Vagina (tissue), 2 donors: Measurements from ENCODE around the gene CCDC85C. TPM values are rescaled to one million over a fixed set of nuclear protein-coding genes. Genes with fewer than 3 reads are reported as not detected.

Source experiments
- DNase-seq, 2 donors: peaks; one replicate each; pipeline ENCODE4 v3.0.0-alpha.2; 2017; ENCODE audit errors: extremely low spot score in 2 of 2
- H3K27ac ChIP-seq: fragments of 200-600 bp; sonication (generic); one replicate; pipeline ENCODE4 v1.5.1; 2019
- H3K27me3 ChIP-seq: fragments of 200-600 bp; sonication (generic); one replicate; pipeline ENCODE4 v1.5.1; 2019
- H3K36me3 ChIP-seq, 2 donors: fragments of 200-600 bp; sonication (generic); one replicate each; pipeline ENCODE4 v1.5.1; 2017 to 2019
- H3K4me1 ChIP-seq: fragments of 200-600 bp; sonication (generic); one replicate; pipeline ENCODE4 v1.5.1; 2019
- H3K4me3 ChIP-seq, 2 donors: fragments of 200-600 bp; sonication (generic); 1 replicate in 1 of 2; 2 replicates in 1 of 2; pipeline ENCODE4 v1.5.1; 2016 to 2019
- H3K9me3 ChIP-seq: fragments of 200-600 bp; sonication (generic); one replicate; pipeline ENCODE4 v1.5.1; 2019
- POLR2A ChIP-seq, 2 donors: fragments of 450-650 bp; IDR thresholded peaks; one replicate each; pipeline ENCODE4 v1.6.1; 2017; ENCODE audit warnings: antibody characterized with exemption in 2 of 2, mild to moderate bottlenecking in 2 of 2, moderate library complexity in 2 of 2
- POLR2AphosphoS5 ChIP-seq, 2 donors: sonication (generic); formaldehyde crosslinking; IDR thresholded peaks; one replicate each; pipeline ENCODE4 v1.9.0; 2017; ENCODE audit warnings: antibody characterized with exemption in 2 of 2, mild to moderate bottlenecking in 2 of 2, low read depth in 1 of 2; ENCODE audit not compliant: insufficient read depth in 1 of 2
- intact Hi-C: fragments of 100-400 bp; cut with DNase I; formaldehyde crosslinking; loops from one replicate; pipeline ENCODE4 v1.15.1; 2023
- total RNA-seq: library from RNA; depleted of rRNA; stranded (reverse); fragments of >200 nt; gene quantifications from one replicate; pipeline ENCODE4 v1.2.3, GENCODE V29; 2016
- TF ChIP-seq, protein P1 (sequence below), 3 experiments: fragments of 450-650 bp in 2 of 3; fragments of 200-600 bp in 1 of 3; sonication (generic) in 1 of 3; IDR thresholded peaks; one replicate each; pipeline ENCODE4 v1.5.1; 2017 to 2019; ENCODE audit warnings: antibody characterized with exemption in 3 of 3, mild to moderate bottlenecking in 2 of 3, moderate library complexity in 2 of 3

CCDC85C gene
- total RNA-seq, 1 donor from 2014 or later, result 6.9 TPM

DNA sequence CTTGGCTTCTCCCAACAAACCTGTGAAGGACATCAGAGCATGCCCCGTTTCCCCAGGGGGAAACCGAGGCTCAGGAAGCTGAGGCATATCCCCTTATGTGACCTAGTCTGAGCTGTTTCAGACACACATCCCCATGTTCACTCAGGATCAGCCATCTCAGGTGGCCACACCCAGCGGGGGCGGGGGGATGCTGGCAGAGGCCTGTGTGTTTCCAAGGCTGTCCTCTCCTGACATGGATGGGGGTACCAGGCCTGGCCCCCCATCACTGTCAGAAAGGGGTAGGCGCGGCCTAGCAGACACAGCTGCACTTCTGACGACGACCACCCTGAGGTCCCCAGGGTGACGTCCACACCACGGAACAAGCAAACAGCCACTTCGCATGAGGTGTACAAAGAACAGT, 22.1 kb downstream of the CCDC85C start:
- intact Hi-C loops, result no loop called here
- Histone ChIP-seq H3K9me3 (no peaks in the 10 kb centered on the region), H3K4me1 (peaks cover 39% of the 10 kb centered on the region), H3K27ac (no peak overlapping the region), H3K4me3 (no peak overlapping the region), H3K27me3 (no peaks in the 10 kb centered on the region), H3K36me3 (no peaks in the 10 kb centered on the region)
- no peak for DNase-seq
- TF ChIP-seq, protein P1, sequence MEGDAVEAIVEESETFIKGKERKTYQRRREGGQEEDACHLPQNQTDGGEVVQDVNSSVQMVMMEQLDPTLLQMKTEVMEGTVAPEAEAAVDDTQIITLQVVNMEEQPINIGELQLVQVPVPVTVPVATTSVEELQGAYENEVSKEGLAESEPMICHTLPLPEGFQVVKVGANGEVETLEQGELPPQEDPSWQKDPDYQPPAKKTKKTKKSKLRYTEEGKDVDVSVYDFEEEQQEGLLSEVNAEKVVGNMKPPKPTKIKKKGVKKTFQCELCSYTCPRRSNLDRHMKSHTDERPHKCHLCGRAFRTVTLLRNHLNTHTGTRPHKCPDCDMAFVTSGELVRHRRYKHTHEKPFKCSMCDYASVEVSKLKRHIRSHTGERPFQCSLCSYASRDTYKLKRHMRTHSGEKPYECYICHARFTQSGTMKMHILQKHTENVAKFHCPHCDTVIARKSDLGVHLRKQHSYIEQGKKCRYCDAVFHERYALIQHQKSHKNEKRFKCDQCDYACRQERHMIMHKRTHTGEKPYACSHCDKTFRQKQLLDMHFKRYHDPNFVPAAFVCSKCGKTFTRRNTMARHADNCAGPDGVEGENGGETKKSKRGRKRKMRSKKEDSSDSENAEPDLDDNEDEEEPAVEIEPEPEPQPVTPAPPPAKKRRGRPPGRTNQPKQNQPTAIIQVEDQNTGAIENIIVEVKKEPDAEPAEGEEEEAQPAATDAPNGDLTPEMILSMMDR (IDR thresholded peaks at IDR 0.05), result no peak
- no peak for TF ChIP-seq POLR2A (IDR thresholded peaks at IDR 0.05)
- TF ChIP-seq POLR2AphosphoS5 (IDR thresholded peaks at IDR 0.05; ENCODE audit: insufficient read depth in 1 of 2, low read depth in 1 of 2), result no peak

DNA sequence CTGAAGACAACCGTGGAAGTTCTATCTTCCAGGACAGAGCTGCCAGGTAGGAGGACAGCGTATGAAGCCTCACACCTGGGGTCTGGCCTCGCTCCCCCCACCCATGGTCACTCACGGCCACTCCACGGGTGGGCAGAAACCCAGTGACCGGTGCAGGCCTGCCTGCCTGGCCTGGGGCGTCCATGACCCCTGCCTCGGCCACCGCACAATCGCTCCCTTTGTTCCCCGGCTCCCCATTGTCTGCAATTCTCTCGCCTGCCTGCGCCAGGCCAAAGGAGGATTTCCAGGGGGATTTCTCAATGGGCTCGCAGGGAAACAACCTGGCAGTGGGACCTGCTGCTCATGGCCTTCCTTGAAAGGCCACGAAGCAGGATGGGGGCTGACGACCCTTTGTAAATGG, 22.6 kb downstream of the CCDC85C start:
- TF ChIP-seq POLR2A (IDR thresholded peaks at IDR 0.05) (no peak), POLR2AphosphoS5 (IDR thresholded peaks at IDR 0.05; ENCODE audit: insufficient read depth in 1 of 2, low read depth in 1 of 2) (no peak)
- TF ChIP-seq, protein P1 (IDR thresholded peaks at IDR 0.05), result no peak
- Histone ChIP-seq H3K9me3 (no peaks in the 10 kb centered on the region), H3K36me3 (no peaks in the 10 kb centered on the region), H3K27me3 (no peaks in the 10 kb centered on the region), H3K4me1 (peaks cover 45% of the 10 kb centered on the region), H3K27ac (no peak overlapping the region), H3K4me3 (no peak overlapping the region)
- no peak for DNase-seq
- intact Hi-C loops, result no loop called here

DNA sequence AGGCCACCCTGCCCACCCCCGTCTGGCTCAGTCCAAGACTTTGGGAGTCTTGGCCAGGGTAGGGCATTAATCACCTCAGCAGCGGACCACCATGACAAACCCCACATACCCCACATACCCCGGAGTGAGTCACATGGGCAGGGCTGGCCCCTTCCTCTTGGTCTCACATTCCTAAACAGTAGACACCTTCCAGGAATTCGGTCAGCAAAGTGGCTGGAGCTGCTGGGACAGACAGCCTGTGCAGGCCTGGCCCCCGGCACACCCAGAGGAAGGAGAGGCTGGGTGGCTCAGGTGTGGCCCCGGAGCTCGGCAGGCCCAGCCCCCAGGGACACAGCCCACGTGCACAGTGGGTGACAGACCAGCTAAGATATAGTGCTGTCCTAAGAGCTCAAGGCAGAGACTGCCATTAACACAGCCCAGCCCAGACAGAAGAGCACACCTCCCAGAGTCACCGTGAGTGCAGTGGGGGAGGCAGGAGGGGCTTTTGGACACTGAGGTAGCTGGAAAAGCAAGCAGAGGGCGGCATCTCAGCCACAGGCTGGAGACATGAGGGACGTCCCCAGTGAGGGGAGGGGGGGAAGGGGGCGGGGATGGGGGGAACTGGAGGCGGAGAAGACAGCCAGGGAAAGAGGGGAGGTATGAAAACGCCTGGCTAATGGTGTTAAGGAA, 24.0 kb downstream of the CCDC85C start:
- intact Hi-C loops, result no loop called here
- peak overlapping the region in 1 of 2 donors; percentile 26 for H3K4me3 ChIP-seq
- H3K9me3 ChIP-seq, result no peaks in the 10 kb centered on the region
- peaks cover 58% of the 10 kb centered on the region for H3K4me1 ChIP-seq
- no peaks in the 10 kb centered on the region for H3K27me3 ChIP-seq
- no peaks in the 10 kb centered on the region for H3K36me3 ChIP-seq
- TF ChIP-seq, protein P1 (IDR thresholded peaks at IDR 0.05), result no peak
- peak in 1 of 2 donors; percentile 31 for TF ChIP-seq POLR2AphosphoS5 (IDR thresholded peaks at IDR 0.05; ENCODE audit: insufficient read depth in 1 of 2, low read depth in 1 of 2)
- peak overlapping the region; percentile 79 for H3K27ac ChIP-seq
- DNase-seq, result no peak

DNA sequence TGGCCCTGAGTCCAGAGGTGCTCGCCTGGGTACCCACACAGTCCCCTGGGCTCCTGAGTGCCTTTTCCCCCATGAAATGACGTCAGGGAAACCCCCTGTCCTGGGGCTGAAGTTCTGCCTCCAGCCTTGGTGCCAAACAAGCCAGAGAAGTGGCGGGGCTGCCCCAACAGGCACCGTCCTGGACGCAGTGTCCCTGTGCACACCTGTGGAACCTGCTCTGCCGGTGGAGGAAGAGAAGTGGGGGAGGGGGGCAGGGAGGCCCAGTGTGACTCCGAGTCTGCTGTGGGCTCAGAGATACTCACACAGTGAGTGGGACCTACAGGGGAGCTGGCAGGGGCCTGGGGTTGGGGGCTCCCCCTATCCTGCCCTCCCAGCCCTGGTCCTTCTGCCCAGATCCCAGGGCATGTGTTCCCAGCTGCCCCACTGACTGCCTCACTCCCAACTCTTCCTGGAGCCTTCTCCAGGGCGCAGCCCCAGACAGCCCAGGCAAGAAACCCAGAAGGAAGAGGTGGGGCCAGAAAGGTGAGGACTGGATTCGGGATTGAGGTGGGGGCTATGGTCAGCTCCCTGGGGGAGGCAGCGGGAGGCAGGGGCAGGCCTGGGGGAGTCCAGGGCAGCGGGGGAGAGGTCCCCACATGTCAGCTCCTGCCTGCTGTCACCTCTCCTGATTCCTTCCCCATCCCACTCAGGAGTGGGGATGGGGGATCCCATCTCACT, 24.7 kb downstream of the CCDC85C start:
- intact Hi-C loops, result no loop called here
- no peak for TF ChIP-seq POLR2AphosphoS5 (IDR thresholded peaks at IDR 0.05; ENCODE audit: insufficient read depth in 1 of 2, low read depth in 1 of 2)
- TF ChIP-seq, protein P1 (IDR thresholded peaks at IDR 0.05), result no peak
- no peak for TF ChIP-seq POLR2A (IDR thresholded peaks at IDR 0.05)
- peak overlapping the region in 1 of 2 donors; percentile 26 for H3K4me3 ChIP-seq
- H3K9me3 ChIP-seq, result no peaks in the 10 kb centered on the region
- no peaks in the 10 kb centered on the region for H3K27me3 ChIP-seq
- no peak for DNase-seq
- no peaks in the 10 kb centered on the region for H3K36me3 ChIP-seq
- peak overlapping the region; percentile 79 for H3K27ac ChIP-seq
- peaks cover 66% of the 10 kb centered on the region for H3K4me1 ChIP-seq
